Activated B cell treated with CpG ODN at 0.5 μM for 24 hours (primary cell): Measurements from ENCODE around the gene TBC1D1. TPM values are rescaled to one million over a fixed set of nuclear protein-coding genes. Genes with fewer than 3 reads are reported as not detected.

Experiments used
- ATAC-seq: fragments of 200-7000 bp; cut with Tn5 transposase; one replicate; pipeline ENCODE4 v1.10.0; 2021; ENCODE audit warnings: low read depth, mild to moderate bottlenecking, moderate library complexity
- CTCF ChIA-PET: fragments of 350-600 bp; sonication (Branson Sonifier 250); formaldehyde crosslinking; loops from one replicate; lab custom pipeline; 2021; ENCODE audit warnings: antibody characterized with exemption; lab: Charles Lee
- POLR2A ChIA-PET: fragments of 350-600 bp; sonication (Branson Sonifier 250); formaldehyde crosslinking; loops from one replicate; lab custom pipeline; 2021; ENCODE audit warnings: antibody characterized with exemption; lab: Charles Lee
- DNase-seq: peaks from one replicate; pipeline ENCODE4 v3.0.0; 2022
- H3K27ac Mint-ChIP-seq: one replicate; pipeline ENCODE4 v1.8.0; 2020; ENCODE audit warnings: mixed read lengths
- H3K27me3 Mint-ChIP-seq: one replicate; pipeline ENCODE4 v1.8.0; 2021; ENCODE audit warnings: mixed read lengths
- H3K36me3 Mint-ChIP-seq: one replicate; pipeline ENCODE4 v1.8.0; 2021; ENCODE audit warnings: low read depth, mixed read lengths
- H3K4me1 Mint-ChIP-seq: one replicate; pipeline ENCODE4 v1.8.0; 2021; ENCODE audit warnings: mixed read lengths
- H3K4me3 Mint-ChIP-seq: one replicate; pipeline ENCODE4 v1.8.0; 2020; ENCODE audit warnings: mild to moderate bottlenecking, mixed read lengths
- H3K9me3 Mint-ChIP-seq: one replicate; pipeline ENCODE4 v1.8.0; 2020; ENCODE audit warnings: mixed read lengths
- intact Hi-C: fragments of 100-400 bp; cut with micrococcal nuclease; formaldehyde crosslinking; loops from one replicate; pipeline ENCODE4 v1.15.1; 2024
- total RNA-seq: library from RNA; stranded (reverse); gene quantifications from 2 replicates; pipeline ENCODE4 v1.2.3, GENCODE V29; 2022
- TF ChIP-seq, protein P1 (sequence below): fragments of 200-600 bp; IDR thresholded peaks from one replicate; pipeline ENCODE4 v1.8.0; 2022; ENCODE audit warnings: antibody characterized with exemption, mild to moderate bottlenecking

The TBC1D1 gene
- total RNA-seq, 1 donor from 2014 or later: 84.8 TPM

DNA sequence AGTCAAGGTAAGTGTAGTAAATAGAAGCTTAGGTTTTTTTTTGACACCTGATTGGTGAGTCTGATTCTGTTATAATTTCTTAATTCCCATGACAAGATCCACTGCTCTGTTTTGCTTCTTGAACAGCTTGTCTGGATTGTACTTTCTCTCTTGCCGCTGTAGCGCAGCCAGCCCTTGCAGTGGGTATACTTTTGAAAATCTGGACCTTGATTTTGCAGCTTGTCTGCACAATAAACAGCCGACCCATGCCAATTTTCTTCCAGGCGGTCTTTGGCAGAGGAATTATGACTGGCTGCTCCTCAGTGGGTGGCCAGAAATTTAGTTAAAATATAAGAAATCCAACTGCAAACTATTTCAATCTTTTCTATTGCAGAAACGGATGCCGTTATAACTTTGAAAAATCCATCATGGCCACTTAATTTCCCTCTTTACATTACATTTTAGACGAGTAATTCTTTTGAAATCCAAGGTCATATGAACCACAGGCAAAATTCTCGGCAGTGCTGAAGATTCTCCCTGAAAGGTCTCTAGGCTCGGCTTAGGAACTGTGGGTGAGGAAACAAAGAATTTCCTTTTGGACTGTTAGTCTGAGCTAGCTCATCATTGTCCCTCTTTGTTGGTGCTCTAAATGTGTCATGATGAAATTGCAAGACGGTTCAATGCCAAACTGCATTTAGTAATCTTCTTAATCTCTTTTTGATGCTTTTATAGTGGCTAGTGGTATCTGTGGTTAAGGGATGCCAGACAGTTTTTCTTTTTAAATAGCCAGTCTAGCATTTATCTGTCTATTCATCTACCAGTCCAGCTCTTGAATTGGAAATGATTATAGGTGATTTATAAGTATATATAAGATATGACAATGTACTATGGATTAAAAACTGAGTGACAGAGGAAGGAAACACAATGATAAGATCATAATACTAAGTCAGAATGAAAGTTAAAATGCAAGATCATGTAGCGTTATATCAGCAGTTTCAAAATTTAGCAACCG is 37.8 kb downstream of the TBC1D1 start:
- ChIA-PET POLR2A (interaction anchor here (1.6 kb wide), 1 partner anchor 12 kb away, joined by 4 read pairs; no protein-coding TSS in a partner anchor), CTCF (no interaction called here)
- DNase-seq: no peak
- no peak overlapping the region for H3K27ac Mint-ChIP-seq
- peaks cover 4% of the 10 kb centered on the region for H3K4me1 Mint-ChIP-seq
- no peaks in the 10 kb centered on the region for H3K27me3 Mint-ChIP-seq
- no peaks in the 10 kb centered on the region for H3K9me3 Mint-ChIP-seq
- no peak overlapping the region for H3K4me3 Mint-ChIP-seq
- intact Hi-C loops: no loop called here
- H3K36me3 Mint-ChIP-seq: peaks cover 35% of the 10 kb centered on the region
- TF ChIP-seq, protein P1, sequence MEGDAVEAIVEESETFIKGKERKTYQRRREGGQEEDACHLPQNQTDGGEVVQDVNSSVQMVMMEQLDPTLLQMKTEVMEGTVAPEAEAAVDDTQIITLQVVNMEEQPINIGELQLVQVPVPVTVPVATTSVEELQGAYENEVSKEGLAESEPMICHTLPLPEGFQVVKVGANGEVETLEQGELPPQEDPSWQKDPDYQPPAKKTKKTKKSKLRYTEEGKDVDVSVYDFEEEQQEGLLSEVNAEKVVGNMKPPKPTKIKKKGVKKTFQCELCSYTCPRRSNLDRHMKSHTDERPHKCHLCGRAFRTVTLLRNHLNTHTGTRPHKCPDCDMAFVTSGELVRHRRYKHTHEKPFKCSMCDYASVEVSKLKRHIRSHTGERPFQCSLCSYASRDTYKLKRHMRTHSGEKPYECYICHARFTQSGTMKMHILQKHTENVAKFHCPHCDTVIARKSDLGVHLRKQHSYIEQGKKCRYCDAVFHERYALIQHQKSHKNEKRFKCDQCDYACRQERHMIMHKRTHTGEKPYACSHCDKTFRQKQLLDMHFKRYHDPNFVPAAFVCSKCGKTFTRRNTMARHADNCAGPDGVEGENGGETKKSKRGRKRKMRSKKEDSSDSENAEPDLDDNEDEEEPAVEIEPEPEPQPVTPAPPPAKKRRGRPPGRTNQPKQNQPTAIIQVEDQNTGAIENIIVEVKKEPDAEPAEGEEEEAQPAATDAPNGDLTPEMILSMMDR: no peak
- ATAC-seq: no peak

- TF ChIP-seq, protein P1: no peak
- H3K4me3 Mint-ChIP-seq: no peak overlapping the region
- ATAC-seq (no peak), DNase-seq (no peak)
- H3K4me1 Mint-ChIP-seq: no peaks in the 10 kb centered on the region
- POLR2A ChIA-PET: no interaction called here
- intact Hi-C loops: no loop called here
- H3K36me3 Mint-ChIP-seq: peaks cover 35% of the 10 kb centered on the region
- no peaks in the 10 kb centered on the region for H3K9me3 Mint-ChIP-seq
- no peak overlapping the region for H3K27ac Mint-ChIP-seq
- CTCF ChIA-PET: no interaction called here
- no peaks in the 10 kb centered on the region for H3K27me3 Mint-ChIP-seq
Measured at GRCh38 chr4:37934096-37934495, 43.2 kb downstream of the TBC1D1 start.

GRCh38 chr4:37934609-37935008 is 43.7 kb downstream of the TBC1D1 start:
- TF ChIP-seq, protein P1: no peak

DNA sequence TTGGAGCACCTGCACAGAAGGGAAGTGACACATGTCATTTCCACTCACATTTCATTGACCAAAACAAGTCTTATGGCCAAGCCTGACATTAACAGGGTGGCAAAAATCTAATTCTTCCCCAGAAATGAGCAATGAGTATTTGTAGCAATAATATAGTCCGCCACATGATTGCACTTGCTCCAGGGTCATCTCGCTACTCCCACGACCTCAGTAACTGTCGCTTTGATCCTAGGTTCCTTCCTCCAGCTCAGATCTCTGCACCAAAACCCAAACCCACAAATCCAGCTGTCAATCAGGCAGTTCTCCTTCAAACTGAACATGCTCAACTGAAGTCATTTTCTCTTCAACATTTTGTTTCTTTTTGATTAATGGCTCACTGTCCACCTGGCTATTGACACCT is 44.1 kb downstream of the TBC1D1 start:
- TF ChIP-seq, protein P1: no peak
- H3K27me3 Mint-ChIP-seq: no peaks in the 10 kb centered on the region
- no peak overlapping the region for H3K4me3 Mint-ChIP-seq
- no peak overlapping the region for H3K27ac Mint-ChIP-seq
- no peaks in the 10 kb centered on the region for H3K4me1 Mint-ChIP-seq
- peaks cover 28% of the 10 kb centered on the region for H3K36me3 Mint-ChIP-seq
- no peaks in the 10 kb centered on the region for H3K9me3 Mint-ChIP-seq
- ATAC-seq (no peak), DNase-seq (no peak)
- ChIA-PET CTCF (no interaction called here), POLR2A (no interaction called here)
- intact Hi-C loops: no loop called here

More at GRCh38 chr4:37934609-37935008, 43.7 kb downstream of the TBC1D1 start:
- Mint-ChIP-seq H3K36me3 (peaks cover 32% of the 10 kb centered on the region), H3K9me3 (no peaks in the 10 kb centered on the region), H3K27ac (no peak overlapping the region), H3K27me3 (no peaks in the 10 kb centered on the region), H3K4me3 (no peak overlapping the region), H3K4me1 (no peaks in the 10 kb centered on the region)
- ChIA-PET POLR2A (no interaction called here), CTCF (no interaction called here)
- intact Hi-C loops: no loop called here
- DNase-seq (no peak), ATAC-seq (no peak)

GRCh38 chr4:37936889-37937498 is 46.1 kb downstream of the TBC1D1 start:
- intact Hi-C loops: no loop called here
- Mint-ChIP-seq H3K4me1 (peaks cover 9% of the 10 kb centered on the region), H3K36me3 (peaks cover 16% of the 10 kb centered on the region), H3K9me3 (no peaks in the 10 kb centered on the region), H3K27ac (no peak overlapping the region), H3K27me3 (no peaks in the 10 kb centered on the region), H3K4me3 (no peak overlapping the region)
- POLR2A ChIA-PET: no interaction called here
- ATAC-seq (no peak), DNase-seq (no peak)
- CTCF ChIA-PET: no interaction called here
- TF ChIP-seq, protein P1: no peak
